ENCODE data around the gene KRT9. TPM values are rescaled to one million over a fixed set of nuclear protein-coding genes. Genes with fewer than 3 reads are reported as not detected.
"Not testable (repeated sequence)": the region's sequence is repeated elsewhere in the genome, so short reads cannot be mapped to it uniquely, and the experiment has no call there.

KRT9 gene
- total and polyA plus RNA-seq, 2 donors (not counting 1 experiment from before 2014, with no cell fraction given), result not detected

GRCh38 chr17:41583137-41584127 is 11.6 kb upstream of the KRT9 start:
- TF ChIP-seq CTCF (conservative IDR thresholded peaks at IDR 0.05 in 1 of 2, IDR thresholded peaks at IDR 0.05 in 1 of 2; ENCODE audit: low read depth in 1 of 2, low read length in 2 of 2), result no peak
- TF ChIP-seq EZH2 (IDR thresholded peaks at IDR 0.05; ENCODE audit: low read length, missing control alignments), result no peak
- Histone ChIP-seq H3K79me2 (ENCODE audit: control insufficient read depth, insufficient read depth, low read length) (no peaks in the 10 kb centered on the region), H3K27me3 (ENCODE audit: control insufficient read depth, insufficient read depth, low read length) (no peaks in the 10 kb centered on the region), H3K4me2 (ENCODE audit: extremely low read depth, insufficient read depth, low read length) (no peak overlapping the region), H3K4me3 (replicated peaks in 1 of 4; ENCODE audit: control extremely low read depth in 1 of 4, insufficient read depth in 1 of 4, low read depth in 3 of 4, low read length in 4 of 4) (no peak overlapping the region), H3K27ac (ENCODE audit: insufficient read depth, low read length) (no peak overlapping the region), H3K9ac (ENCODE audit: insufficient read depth, low read length) (no peak overlapping the region), H2AFZ (ENCODE audit: low read length) (no peak overlapping the region), H3K9me3 (ENCODE audit: control insufficient read depth, insufficient read depth, low read depth, low read length) (no peaks in the 10 kb centered on the region), H3K4me1 (ENCODE audit: control insufficient read depth, extremely low read depth, insufficient read depth, low read length) (no peaks in the 10 kb centered on the region), H3K36me3 (ENCODE audit: control insufficient read depth, insufficient read depth, low read length) (no peaks in the 10 kb centered on the region), H4K20me1 (ENCODE audit: control insufficient read depth, extremely low read depth, insufficient read depth, low read length) (no peaks in the 10 kb centered on the region)
- DNase-seq (ENCODE audit: low read depth in 2 of 2), result no peak

- H3K4me1 ChIP-seq (ENCODE audit: control insufficient read depth, extremely low read depth, insufficient read depth, low read length); H3K27ac ChIP-seq (ENCODE audit: insufficient read depth, low read length); H2AFZ ChIP-seq (ENCODE audit: low read length); H3K4me2 ChIP-seq (ENCODE audit: extremely low read depth, insufficient read depth, low read length); H3K9me3 ChIP-seq (ENCODE audit: control insufficient read depth, insufficient read depth, low read depth, low read length); H3K4me3 ChIP-seq (replicated peaks in 1 of 4; ENCODE audit: control extremely low read depth in 1 of 4, insufficient read depth in 1 of 4, low read depth in 3 of 4, low read length in 4 of 4); H3K36me3 ChIP-seq (ENCODE audit: control insufficient read depth, insufficient read depth, low read length); H4K20me1 ChIP-seq (ENCODE audit: control insufficient read depth, extremely low read depth, insufficient read depth, low read length); H3K9ac ChIP-seq (ENCODE audit: insufficient read depth, low read length); DNase-seq (ENCODE audit: low read depth in 2 of 2); H3K27me3 ChIP-seq (ENCODE audit: control insufficient read depth, insufficient read depth, low read length); H3K79me2 ChIP-seq (ENCODE audit: control insufficient read depth, insufficient read depth, low read length): not testable (repeated sequence)
These were observed 10.5 kb upstream of the KRT9 start for GRCh38 chr17:41582061-41582968.

GRCh38 chr17:41581366-41582060 is 9.7 kb upstream of the KRT9 start:
- Histone ChIP-seq H3K27me3 (ENCODE audit: control insufficient read depth, insufficient read depth, low read length) (no peaks in the 10 kb centered on the region), H3K36me3 (ENCODE audit: control insufficient read depth, insufficient read depth, low read length) (no peaks in the 10 kb centered on the region), H4K20me1 (ENCODE audit: control insufficient read depth, extremely low read depth, insufficient read depth, low read length) (no peaks in the 10 kb centered on the region), H3K4me1 (ENCODE audit: control insufficient read depth, extremely low read depth, insufficient read depth, low read length) (no peaks in the 10 kb centered on the region), H3K4me2 (ENCODE audit: extremely low read depth, insufficient read depth, low read length) (no peak overlapping the region), H3K79me2 (ENCODE audit: control insufficient read depth, insufficient read depth, low read length) (no peaks in the 10 kb centered on the region), H3K9me3 (ENCODE audit: control insufficient read depth, insufficient read depth, low read depth, low read length) (no peaks in the 10 kb centered on the region), H3K27ac (ENCODE audit: insufficient read depth, low read length) (no peak overlapping the region), H3K4me3 (replicated peaks in 1 of 4; ENCODE audit: control extremely low read depth in 1 of 4, insufficient read depth in 1 of 4, low read depth in 3 of 4, low read length in 4 of 4) (no peak overlapping the region), H3K9ac (ENCODE audit: insufficient read depth, low read length) (no peak overlapping the region), H2AFZ (ENCODE audit: low read length) (no peak overlapping the region)
- TF ChIP-seq CTCF (conservative IDR thresholded peaks at IDR 0.05 in 1 of 2, IDR thresholded peaks at IDR 0.05 in 1 of 2; ENCODE audit: low read depth in 1 of 2, low read length in 2 of 2) (no peak), EZH2 (IDR thresholded peaks at IDR 0.05; ENCODE audit: low read length, missing control alignments) (no peak)
- DNase-seq (ENCODE audit: low read depth in 2 of 2), result no peak
